Gastroesophageal sphincter (tissue), 3 donors: ENCODE measurements around the gene TUBB4B.

Experiments
- CTCF ChIP-seq, 4 experiments: fragments of 200-600 bp in 2 of 4; fragments of 450-650 bp in 2 of 4; sonication (generic) in 1 of 4; IDR thresholded peaks; one replicate each; pipeline ENCODE4 v1.5.1; 2017 to 2019; ENCODE audit warnings: antibody characterized with exemption in 4 of 4, mild to moderate bottlenecking in 2 of 4, moderate library complexity in 2 of 4
- EP300 ChIP-seq: sonication (generic); formaldehyde crosslinking; IDR thresholded peaks from one replicate; pipeline ENCODE4 v1.6.1; 2017; ENCODE audit warnings: antibody characterized with exemption, mild to moderate bottlenecking
- POLR2A ChIP-seq, 2 donors: fragments of 450-650 bp; IDR thresholded peaks; one replicate each; pipeline ENCODE4 v1.6.1; 2017; ENCODE audit warnings: antibody characterized with exemption in 2 of 2, mild to moderate bottlenecking in 2 of 2, moderate library complexity in 1 of 2
- POLR2AphosphoS5 ChIP-seq: sonication (generic); formaldehyde crosslinking; IDR thresholded peaks from one replicate; pipeline ENCODE4 v1.6.1; 2017; ENCODE audit warnings: antibody characterized with exemption

GRCh38 chr9:137232101-137232500, 9.0 kb upstream of the TUBB4B start:
- TF ChIP-seq CTCF (IDR thresholded peaks at IDR 0.05) (no peak), POLR2A (IDR thresholded peaks at IDR 0.05) (no peak), EP300 (no peak), POLR2AphosphoS5 (no peak)
